Mononuclear cell (primary cell): ENCODE data around the gene PDE4A. TPM values are rescaled to one million over a fixed set of nuclear protein-coding genes. Genes with fewer than 3 reads are reported as not detected.

ENCODE experiments used
- H3K27me3 ChIP-seq: 2 replicates; pipeline ENCODE4 v1.6.0; 2011; ENCODE audit warnings: low read length, control low read depth; ENCODE audit not compliant: insufficient read depth
- H3K4me1 ChIP-seq: 2 replicates; pipeline ENCODE4 v1.5.1; 2011; ENCODE audit warnings: mild to moderate bottlenecking, low read length, control low read depth; ENCODE audit not compliant: insufficient read depth
- H3K4me3 ChIP-seq: 2 replicates; pipeline ENCODE4 v1.5.1; 2011; ENCODE audit warnings: mild to moderate bottlenecking, low read length, moderate library complexity
- H3K9me3 ChIP-seq: 2 replicates; pipeline ENCODE4 v1.5.1; 2011; ENCODE audit warnings: low read depth, mild to moderate bottlenecking, control low read depth, low read length
- total RNA-seq: library from RNA; depleted of rRNA; stranded (reverse); fragments of >200 nt; gene quantifications from one replicate; pipeline ENCODE4 v1.2.3, GENCODE V29; 2012

PDE4A gene
- total RNA-seq, 1 donor = 7.2 TPM

DNA sequence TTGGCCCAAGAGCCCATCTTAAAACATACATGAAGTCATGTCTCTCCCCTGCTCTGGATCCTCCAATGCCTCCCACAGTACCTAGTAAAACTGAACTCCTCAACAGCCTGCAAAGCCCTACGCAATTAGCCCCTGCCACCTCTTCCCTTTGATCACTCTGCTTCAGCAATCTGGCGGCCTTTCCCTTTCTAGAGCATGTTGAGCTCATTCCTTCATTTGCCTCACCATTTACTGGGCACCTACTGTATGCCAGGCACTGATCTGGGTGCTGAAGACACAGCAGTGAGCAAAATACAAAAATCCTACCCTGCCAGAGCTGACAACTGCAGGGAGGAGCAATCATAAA is 79.9 kb downstream of the PDE4A start:
- Histone ChIP-seq H3K4me1 (peaks cover 32% of the 10 kb centered on the region), H3K9me3 (no peaks in the 10 kb centered on the region), H3K27me3 (no peaks in the 10 kb centered on the region), H3K4me3 (no peak overlapping the region)

DNA sequence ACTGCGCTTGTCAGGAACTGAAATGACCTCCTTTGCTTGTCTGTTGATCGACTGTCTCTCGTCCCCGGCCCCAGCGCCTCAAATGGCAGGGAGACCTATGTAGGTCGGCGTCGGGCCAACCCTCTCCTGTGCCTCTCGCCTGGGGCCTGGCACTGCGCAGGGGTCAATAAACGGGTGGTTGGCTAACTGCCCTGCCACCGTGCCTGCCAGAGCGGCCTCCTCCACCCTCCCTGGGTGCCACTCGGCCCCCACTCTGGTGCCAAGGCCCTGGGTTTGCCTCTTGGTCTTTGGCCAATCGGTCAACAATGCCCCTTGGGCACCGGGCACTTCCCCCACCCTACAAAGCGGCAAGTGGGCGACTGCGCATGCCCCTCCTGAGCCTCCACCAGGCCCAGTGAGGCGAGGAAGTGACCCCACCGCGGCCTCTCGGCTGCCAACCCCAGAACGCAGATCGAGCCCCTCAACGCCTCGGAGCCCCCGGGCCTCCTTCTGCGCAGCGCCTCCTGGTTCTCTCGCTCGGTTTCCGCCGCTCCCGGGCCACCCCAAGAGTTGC is 81.7 kb downstream of the PDE4A start:
- peaks cover 39% of the 10 kb centered on the region for H3K4me1 ChIP-seq

DNA sequence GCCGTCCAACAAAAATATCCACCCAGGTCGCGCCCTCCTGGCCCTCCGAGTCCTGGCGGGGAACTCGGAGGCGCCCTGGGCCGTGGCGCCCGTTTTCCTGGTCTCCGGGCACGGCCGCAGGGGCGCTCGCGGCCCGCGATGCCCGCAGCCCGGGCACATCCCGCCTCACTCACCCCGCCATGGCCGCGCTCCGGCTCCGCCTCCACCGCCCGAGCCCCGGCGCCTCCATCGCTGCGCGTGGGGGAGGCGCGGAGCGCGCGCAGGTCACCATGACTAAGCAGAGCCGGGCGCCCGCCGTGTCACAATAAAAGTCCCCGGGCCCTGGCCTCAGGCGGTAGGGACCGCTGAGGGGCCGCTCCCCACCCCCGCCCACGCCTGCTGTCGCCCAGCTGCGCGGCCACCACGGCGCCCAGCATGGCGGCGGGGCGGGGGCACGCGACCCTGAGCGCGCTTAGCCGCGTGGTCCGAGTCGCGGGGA is 82.2 kb downstream of the PDE4A start:
- Histone ChIP-seq H3K4me1 (peaks cover 39% of the 10 kb centered on the region), H3K4me3 (peak overlapping the region; percentile 87)

More for the DNA sequence above, 81.7 kb downstream of the PDE4A start:
- Histone ChIP-seq H3K9me3 (no peaks in the 10 kb centered on the region), H3K4me3 (peak overlapping the region; percentile 87), H3K27me3 (no peaks in the 10 kb centered on the region)

DNA sequence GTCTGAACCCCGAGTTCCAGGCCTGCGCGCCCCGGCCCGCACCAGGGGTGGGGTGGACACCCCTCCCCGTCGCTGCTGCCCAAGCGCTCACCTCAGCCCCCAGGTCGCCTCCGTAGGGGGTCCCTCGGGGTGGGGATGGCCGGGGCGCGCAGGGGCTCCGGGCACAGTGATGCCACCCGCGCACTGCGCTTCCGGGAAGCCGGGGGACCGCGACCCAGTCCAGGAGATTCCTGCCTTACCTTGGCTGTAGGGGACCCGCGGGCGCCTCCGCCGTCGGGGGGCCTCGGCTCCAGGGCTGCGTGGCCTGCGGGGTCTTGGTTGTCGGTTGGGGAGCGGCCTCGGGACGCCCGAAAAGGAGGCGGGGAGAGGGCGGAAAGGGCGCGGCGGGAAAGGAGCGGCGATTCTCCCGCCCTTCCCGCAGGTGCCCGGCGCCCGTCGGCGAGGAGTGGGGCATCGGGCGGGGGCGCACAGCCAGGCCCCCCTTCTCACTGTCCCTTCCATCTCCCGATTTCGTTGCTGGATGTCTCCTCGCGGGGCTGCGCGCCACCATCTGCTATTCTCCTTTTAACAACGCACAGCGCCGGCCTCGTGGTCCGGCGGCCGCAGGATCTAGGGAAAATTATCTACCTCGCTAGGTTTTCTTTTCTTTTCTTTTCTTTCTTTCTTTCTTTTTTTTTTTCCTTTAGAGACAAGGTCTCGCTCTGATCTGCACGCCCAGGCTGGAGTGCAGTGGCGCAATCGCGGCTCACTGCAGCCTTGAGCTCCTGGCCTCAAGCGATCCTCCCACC is 82.9 kb downstream of the PDE4A start, which contains the start of gene KEAP1:
KEAP1 (minus strand) TSS at position 355 of the 788 bp plus-strand sequence. CDS start 3,323 bp downstream, outside the sequence.
- peaks cover 39% of the 10 kb centered on the region for H3K4me1 ChIP-seq

More for the DNA sequence above, 82.2 kb downstream of the PDE4A start:
- H3K27me3 ChIP-seq = no peaks in the 10 kb centered on the region
- H3K9me3 ChIP-seq = no peaks in the 10 kb centered on the region

DNA sequence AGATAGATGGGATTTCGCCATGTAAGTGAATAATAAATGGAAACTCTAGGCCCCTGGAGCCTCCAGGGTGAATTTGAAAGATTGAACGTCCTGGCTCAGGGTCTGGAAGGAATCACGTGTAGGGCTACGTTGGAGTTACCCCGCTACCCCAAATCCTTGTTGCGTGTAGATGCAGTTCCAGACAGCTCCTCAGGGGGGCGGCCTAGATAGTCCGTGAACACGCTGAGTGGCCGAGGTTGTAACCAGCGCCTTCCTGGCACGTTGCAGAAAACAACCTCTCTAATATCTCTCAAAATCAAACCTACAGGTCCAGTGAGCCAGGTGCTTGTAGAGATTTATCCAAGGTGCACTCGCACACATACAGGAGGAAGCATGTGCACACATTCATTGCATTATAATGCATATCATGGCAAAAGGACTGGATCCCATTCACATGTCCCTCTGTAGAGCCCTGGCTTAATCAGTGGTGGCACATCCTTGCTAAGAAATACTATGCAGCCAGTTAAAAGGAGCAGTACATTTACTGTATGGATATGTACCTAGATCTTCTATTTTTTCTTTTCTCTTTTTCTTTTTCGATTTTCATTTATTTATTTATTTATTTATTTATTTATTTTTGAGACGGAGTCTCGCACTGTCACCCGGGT is 85.4 kb downstream of the PDE4A start:
- Histone ChIP-seq H3K4me3 (no peak overlapping the region), H3K27me3 (no peaks in the 10 kb centered on the region), H3K4me1 (peaks cover 35% of the 10 kb centered on the region), H3K9me3 (no peaks in the 10 kb centered on the region)

More for the DNA sequence above, 82.9 kb downstream of the PDE4A start, which contains the start of gene KEAP1:
- H3K27me3 ChIP-seq = no peaks in the 10 kb centered on the region
- H3K9me3 ChIP-seq = no peaks in the 10 kb centered on the region
- H3K4me3 ChIP-seq = peak within 1 kb of the TSS; percentile 87

DNA sequence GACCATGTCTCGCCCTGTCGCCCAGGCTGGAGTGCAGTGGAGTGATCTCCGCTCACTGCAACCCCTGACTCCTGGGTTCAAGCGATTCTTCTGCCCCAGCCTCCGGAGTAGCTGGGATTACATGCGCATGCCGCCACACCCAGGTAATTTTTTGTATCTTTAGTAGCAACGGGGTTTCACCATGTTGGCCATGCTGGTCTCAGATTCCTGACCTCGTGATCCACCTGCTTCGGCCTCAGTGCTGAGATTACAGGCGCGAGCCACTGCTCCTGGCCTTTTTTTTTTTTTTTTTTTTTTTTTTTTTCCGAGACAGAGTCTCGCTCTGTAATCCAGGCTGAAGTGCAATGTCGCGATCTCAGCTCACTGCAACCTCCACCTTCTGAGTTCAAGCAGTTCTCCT is 87.7 kb downstream of the PDE4A start:
- peaks cover 4% of the 10 kb centered on the region for H3K27me3 ChIP-seq
- H3K9me3 ChIP-seq = no peaks in the 10 kb centered on the region
- no peak overlapping the region for H3K4me3 ChIP-seq
- peaks cover 39% of the 10 kb centered on the region for H3K4me1 ChIP-seq

DNA sequence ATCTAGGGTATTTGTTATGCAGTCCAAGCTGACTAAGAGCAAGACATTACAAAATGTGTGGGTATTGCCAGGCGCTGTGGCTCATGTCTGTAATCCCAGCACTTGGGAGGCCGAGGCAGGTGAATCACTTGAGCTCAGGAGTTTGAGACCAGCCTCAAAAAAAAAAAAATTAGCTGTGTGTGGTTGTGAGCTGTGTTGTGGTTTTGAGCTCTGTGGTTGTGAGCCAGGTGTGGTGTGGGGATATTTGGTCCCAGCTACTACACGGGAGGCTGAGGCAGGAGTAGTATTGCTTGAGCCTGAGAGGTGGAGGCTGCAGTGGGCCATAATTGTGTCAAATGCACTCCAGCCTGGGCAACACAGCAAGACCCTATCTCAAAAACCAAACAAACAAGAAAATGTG is 88.4 kb downstream of the PDE4A start:
- Histone ChIP-seq H3K4me1 (peaks cover 40% of the 10 kb centered on the region), H3K4me3 (no peak overlapping the region), H3K27me3 (peaks cover 10% of the 10 kb centered on the region), H3K9me3 (no peaks in the 10 kb centered on the region)

DNA sequence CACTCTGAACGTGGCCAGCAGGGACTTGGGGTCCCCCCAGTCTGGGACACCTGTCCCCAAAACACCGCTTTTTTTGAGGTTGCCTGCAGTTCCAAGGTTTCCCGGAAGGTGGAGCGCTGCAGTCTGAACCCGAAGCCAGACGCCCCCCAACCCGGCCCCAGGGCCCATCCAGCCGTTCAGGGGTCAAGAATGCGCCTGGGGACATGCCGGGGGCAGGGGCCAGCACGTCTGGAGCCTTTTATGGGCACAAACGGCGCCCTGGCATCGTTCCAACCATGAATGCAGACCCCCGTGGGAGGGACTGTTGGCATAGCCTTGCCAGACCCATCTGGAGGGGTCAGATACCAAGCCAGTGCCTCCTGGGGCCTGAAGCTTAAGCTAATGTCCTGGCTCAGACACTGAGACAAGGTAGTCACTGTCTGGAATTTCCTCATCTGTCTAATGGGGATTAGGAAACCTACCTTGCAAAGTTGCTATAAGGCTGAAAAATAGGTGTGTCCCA is 90.0 kb downstream of the PDE4A start:
- H3K4me1 ChIP-seq = peaks cover 49% of the 10 kb centered on the region
- H3K9me3 ChIP-seq = no peaks in the 10 kb centered on the region
- peaks cover 27% of the 10 kb centered on the region for H3K27me3 ChIP-seq
- H3K4me3 ChIP-seq = no peak overlapping the region

DNA sequence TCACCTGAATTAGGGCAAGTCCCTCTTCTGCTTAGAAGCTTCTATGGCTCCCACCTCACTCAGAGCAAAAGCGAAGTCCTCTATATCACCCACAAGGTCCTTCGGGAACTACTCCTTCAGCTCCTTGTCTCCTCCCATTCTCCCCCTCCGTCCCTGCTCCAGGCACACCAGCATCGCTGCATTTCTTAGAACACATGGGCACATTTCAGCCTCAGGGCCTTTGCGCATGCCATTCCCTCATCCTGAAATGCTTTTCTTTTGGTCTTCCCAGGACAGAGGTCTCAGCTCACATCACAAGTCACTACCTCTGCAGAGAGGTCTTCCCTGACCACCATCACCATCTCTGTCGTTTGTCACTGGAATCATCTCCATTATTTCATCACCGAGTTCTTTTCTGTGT is 92.9 kb downstream of the PDE4A start:
- no peak overlapping the region for H3K4me3 ChIP-seq
- no peaks in the 10 kb centered on the region for H3K9me3 ChIP-seq
- peaks cover 56% of the 10 kb centered on the region for H3K27me3 ChIP-seq
- peaks cover 56% of the 10 kb centered on the region for H3K4me1 ChIP-seq

DNA sequence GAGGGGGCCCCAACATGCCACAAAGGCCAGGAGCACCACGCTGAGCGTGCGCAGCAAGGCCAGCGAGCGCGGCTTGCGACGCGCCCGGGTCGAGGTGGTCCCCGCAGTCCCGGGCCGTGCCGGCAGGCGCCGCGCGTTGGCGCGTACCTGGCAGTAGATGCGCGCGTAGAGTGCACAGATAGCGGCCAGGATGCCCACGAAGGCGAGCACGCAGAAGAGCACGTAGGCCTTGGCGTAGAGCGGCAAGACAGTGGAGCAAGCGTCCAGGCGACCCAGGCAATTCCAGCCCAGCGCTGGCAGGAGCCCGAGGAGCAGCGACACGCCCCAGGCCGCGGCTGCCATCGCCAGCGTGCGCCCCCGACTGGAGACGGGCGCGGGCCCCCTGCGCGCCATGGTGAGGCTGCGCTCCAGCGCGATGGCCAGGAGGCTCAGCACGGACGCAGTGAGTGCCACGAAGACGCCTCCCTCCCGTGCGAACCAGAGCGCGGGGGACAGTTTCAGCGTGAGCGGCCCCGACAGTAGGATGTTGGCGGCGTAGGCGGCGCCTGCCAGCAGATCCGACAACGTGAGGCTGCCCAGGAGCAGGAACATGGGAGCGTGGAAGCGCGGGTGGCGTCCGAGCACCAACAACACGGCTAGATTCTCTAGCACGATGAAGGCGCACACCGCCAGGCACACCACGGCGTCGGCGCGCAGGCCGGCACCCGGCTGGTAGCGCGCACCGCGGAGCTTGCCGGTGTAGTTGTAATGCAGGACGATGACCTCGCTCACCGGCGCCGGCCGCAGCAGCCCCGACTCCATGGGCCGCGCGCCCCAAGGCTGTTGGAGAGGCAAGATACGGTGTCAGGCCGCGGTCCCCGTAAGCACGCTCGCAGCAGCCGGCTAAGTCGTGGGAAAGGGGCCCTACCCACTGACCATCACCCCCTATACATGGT is 94.1 kb downstream of the PDE4A start:
- Histone ChIP-seq H3K4me3 (peak overlapping the region; percentile 15), H3K27me3 (peaks cover 68% of the 10 kb centered on the region), H3K9me3 (no peaks in the 10 kb centered on the region), H3K4me1 (peaks cover 68% of the 10 kb centered on the region)

DNA sequence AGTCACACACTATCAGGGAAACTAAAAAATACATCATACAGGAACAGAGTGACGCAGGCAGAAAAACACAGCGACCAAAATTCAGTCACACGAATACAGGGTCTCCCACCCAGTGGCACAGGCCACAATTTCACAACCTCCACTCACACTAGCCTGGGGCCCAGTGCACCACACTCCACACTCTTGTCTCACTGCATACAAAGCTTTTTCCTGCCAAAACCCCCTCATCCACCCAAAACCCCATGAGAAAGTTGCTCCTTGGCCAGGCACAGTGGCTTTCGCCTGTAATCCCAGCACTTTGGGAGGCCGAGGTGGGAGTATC is 95.7 kb downstream of the PDE4A start:
- Histone ChIP-seq H3K9me3 (no peaks in the 10 kb centered on the region), H3K27me3 (peaks cover 72% of the 10 kb centered on the region), H3K4me1 (peaks cover 60% of the 10 kb centered on the region), H3K4me3 (peak overlapping the region; percentile 50)

DNA sequence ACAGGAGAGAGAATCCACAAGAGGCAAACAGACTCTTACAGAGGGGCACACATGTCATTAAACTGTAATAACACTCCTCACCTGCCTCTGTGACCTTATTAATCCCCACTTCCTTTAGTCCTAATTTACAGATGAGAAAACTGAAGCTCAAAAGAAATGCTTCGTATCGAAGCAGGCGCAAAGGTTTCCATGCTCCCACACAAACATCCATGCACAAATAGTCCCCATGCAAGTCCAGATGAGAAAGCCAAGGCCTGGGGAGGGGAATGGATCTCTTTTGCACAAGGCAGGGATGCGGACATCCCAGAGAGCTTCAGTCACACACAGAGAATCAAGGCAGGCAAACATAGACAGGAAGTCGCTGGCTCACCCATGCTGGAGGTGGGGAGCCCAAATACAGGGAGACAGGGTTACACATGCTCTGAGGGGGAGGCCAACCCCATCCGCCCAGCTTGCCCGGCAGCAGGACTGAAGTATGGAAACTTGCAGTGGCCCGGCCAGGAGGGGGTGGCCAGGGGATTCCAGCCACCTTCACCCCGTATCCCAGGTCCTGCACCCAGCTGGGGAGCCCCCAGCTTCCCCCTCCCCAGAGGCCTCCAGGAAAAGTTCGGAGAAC is 96.4 kb downstream of the PDE4A start:
- no peaks in the 10 kb centered on the region for H3K9me3 ChIP-seq
- peaks cover 72% of the 10 kb centered on the region for H3K27me3 ChIP-seq
- H3K4me1 ChIP-seq = peaks cover 66% of the 10 kb centered on the region
- peak overlapping the region; percentile 50 for H3K4me3 ChIP-seq

DNA sequence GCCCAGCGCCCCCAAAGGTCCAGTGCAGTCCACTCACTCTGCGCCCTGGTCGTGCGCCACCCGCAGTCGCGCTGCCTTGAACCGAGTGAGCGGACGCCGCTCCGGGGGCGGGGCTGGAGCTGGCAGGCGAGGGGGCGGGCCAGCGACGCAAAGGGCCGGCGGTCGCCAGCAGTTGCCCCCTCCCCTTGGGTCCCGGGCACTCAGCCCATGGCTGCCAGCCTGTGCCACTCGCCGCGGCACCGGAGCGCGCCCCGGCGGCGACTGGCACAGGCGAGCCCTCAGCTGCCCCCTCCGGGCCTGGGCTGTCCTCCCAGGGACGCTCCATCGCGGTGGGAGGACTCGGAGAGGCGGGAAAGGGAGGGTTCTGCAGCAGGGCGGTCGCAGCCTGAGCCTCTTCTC is 97.0 kb downstream of the PDE4A start, which contains the start of gene S1PR5:
S1PR5 (minus strand) TSS at position 87 of the 399 bp plus-strand sequence. CDS start 2,436 bp downstream, outside the sequence.
- Histone ChIP-seq H3K4me1 (peaks cover 65% of the 10 kb centered on the region), H3K4me3 (peak within 1 kb of the TSS; percentile 50), H3K27me3 (peaks cover 72% of the 10 kb centered on the region), H3K9me3 (no peaks in the 10 kb centered on the region)
